HEK293 (cell line): Measurements from ENCODE around the gene PTGR1.

Experiments used
- CTCF ChIA-PET: fragments of 350-600 bp; formaldehyde crosslinking; extraction: SDS; loops from one replicate; lab custom pipeline; 2021; ENCODE audit warnings: antibody characterized with exemption; lab: Yijun Ruan, JAX
- POLR2A ChIA-PET: fragments of 300-600 bp; formaldehyde crosslinking; extraction: SDS; loops from one replicate; lab custom pipeline; 2020; ENCODE audit warnings: antibody characterized with exemption, inconsistent platforms; lab: Yijun Ruan, JAX
- H3K27ac ChIP-seq: fragments of 200-500 bp; sonication (Bioruptor generic); 2 replicates; pipeline ENCODE4 v1.5.1; 2014; ENCODE audit warnings: low read depth, low read length, control low read depth, inconsistent platforms; ENCODE audit errors: extremely low read depth
- H3K36me3 ChIP-seq, 2 experiments: fragments of 200-500 bp in 1 of 2; sonication (Bioruptor generic) in 1 of 2; 1 replicate in 1 of 2; 2 replicates in 1 of 2; pipeline ENCODE4 v1.5.1; 2014 to 2017; ENCODE audit warnings: inconsistent platforms in 2 of 2, low read length in 2 of 2; ENCODE audit not compliant: control insufficient read depth in 2 of 2, insufficient read depth in 1 of 2
- H3K4me1 ChIP-seq: fragments of 200-500 bp; sonication (Bioruptor generic); 2 replicates; pipeline ENCODE4 v1.5.1; 2014; ENCODE audit warnings: mild to moderate bottlenecking, low read length, inconsistent platforms; ENCODE audit not compliant: control insufficient read depth, insufficient read depth
- H3K4me3 ChIP-seq: 2 replicates; pipeline ENCODE4 v1.5.1; 2011; ENCODE audit warnings: low read depth, mild to moderate bottlenecking, control low read depth, low read length, moderate library complexity
- H3K9me3 ChIP-seq: fragments of 200-500 bp; sonication (Bioruptor generic); 2 replicates; pipeline ENCODE4 v1.5.1; 2014; ENCODE audit warnings: low read depth, low read length, inconsistent platforms; ENCODE audit not compliant: control insufficient read depth, insufficient read depth
- EGR2 ChIP-seq: fragments of 450-650 bp; formaldehyde crosslinking; IDR thresholded peaks from 2 replicates; pipeline ENCODE4 v1.5.1; 2016; ENCODE audit warnings: low read depth, missing biosample characterization, missing genetic modification characterization
- ELK4 ChIP-seq: IDR thresholded peaks from 2 replicates; pipeline ENCODE4 v1.6.1; 2011; ENCODE audit warnings: mild to moderate bottlenecking, low read depth, low read length, borderline replicate concordance
- KLF9 ChIP-seq: fragments of 450-650 bp; formaldehyde crosslinking; IDR thresholded peaks from 2 replicates; pipeline ENCODE4 v1.5.1; 2016; ENCODE audit warnings: missing biosample characterization, missing genetic modification characterization, low read depth
- PRDM10 ChIP-seq: fragments of 450-650 bp; formaldehyde crosslinking; IDR thresholded peaks from 2 replicates; pipeline ENCODE4 v1.5.1; 2016; ENCODE audit warnings: missing biosample characterization, missing genetic modification characterization
- SCRT1 ChIP-seq: fragments of 450-650 bp; formaldehyde crosslinking; IDR thresholded peaks from 2 replicates; pipeline ENCODE4 v1.5.1; 2016; ENCODE audit warnings: missing biosample characterization, missing genetic modification characterization, borderline replicate concordance
- TCF7L2 ChIP-seq: IDR thresholded peaks from 2 replicates; pipeline ENCODE4 v1.6.1; 2011; ENCODE audit warnings: low read depth, mild to moderate bottlenecking, inconsistent platforms, low read length, moderate library complexity, borderline replicate concordance
- ZBTB6 ChIP-seq: fragments of 450-650 bp; formaldehyde crosslinking; IDR thresholded peaks from 2 replicates; pipeline ENCODE4 v1.5.1; 2017; ENCODE audit warnings: missing biosample characterization, missing genetic modification characterization
- ZFP41 ChIP-seq: fragments of 450-650 bp; formaldehyde crosslinking; IDR thresholded peaks from 2 replicates; pipeline ENCODE4 v1.5.1; 2016; ENCODE audit warnings: missing biosample characterization, missing genetic modification characterization, borderline replicate concordance
- ZNF214 ChIP-seq: fragments of 450-650 bp; formaldehyde crosslinking; IDR thresholded peaks from 2 replicates; pipeline ENCODE4 v1.5.1; 2017; ENCODE audit warnings: missing biosample characterization, mild to moderate bottlenecking, missing genetic modification characterization, borderline replicate concordance
- ZNF654 ChIP-seq: fragments of 450-650 bp; formaldehyde crosslinking; IDR thresholded peaks from 2 replicates; pipeline ENCODE4 v1.5.1; 2016; ENCODE audit warnings: low read depth, missing biosample characterization, missing genetic modification characterization
- TF ChIP-seq, protein P1 (sequence below): fragments of 450-650 bp; formaldehyde crosslinking; IDR thresholded peaks from 2 replicates; pipeline ENCODE4 v1.5.1; 2016; ENCODE audit warnings: missing biosample characterization, missing genetic modification characterization
- TF ChIP-seq, protein P2 (sequence below): fragments of 450-650 bp; formaldehyde crosslinking; IDR thresholded peaks from 2 replicates; pipeline ENCODE4 v1.5.1; 2016; ENCODE audit warnings: missing biosample characterization, missing genetic modification characterization, borderline replicate concordance

Gene PTGR1

DNA sequence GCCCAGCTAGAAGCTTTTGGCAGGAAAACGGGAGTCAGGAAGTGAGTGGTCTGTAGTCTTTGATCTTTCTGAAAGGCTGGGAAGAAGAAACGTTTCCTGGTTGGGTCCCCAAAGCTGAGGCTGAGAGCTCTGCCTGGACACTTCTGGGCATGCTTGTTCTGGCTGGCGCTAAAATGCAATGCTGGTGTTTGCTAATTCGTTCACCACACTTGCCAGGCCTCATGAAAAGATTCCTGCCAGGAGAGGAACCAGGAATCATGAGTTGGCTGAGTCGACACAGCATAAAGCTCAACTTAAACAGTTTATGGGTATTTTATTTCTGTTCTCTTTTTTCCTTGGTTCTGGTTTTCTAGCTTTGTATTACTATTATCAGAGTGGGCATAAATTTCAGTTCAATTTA is 10.7 kb upstream of the PTGR1 start:
- POLR2A ChIA-PET, result interaction anchor here (1.7 kb wide), 1 partner anchor 21 kb away, joined by 5 read pairs; the partner anchor contains the start of gene DNAJC25
- no peaks in the 10 kb centered on the region for H3K4me1 ChIP-seq

More for the DNA sequence above, 10.7 kb upstream of the PTGR1 start:
- CTCF ChIA-PET, result interaction anchor here (0.7 to 0.9 kb wide), 2 partner anchors 12 to 89 kb away, joined by 3 read pairs; no protein-coding TSS in a partner anchor
- H3K27ac ChIP-seq, result no peak overlapping the region
- no peaks in the 10 kb centered on the region for H3K36me3 ChIP-seq
- no peaks in the 10 kb centered on the region for H3K9me3 ChIP-seq
- no peak for TF ChIP-seq TCF7L2
- TF ChIP-seq ZFP41 (tag by site-specific recombination), result no peak
- no peak for TF ChIP-seq KLF9 (tag by site-specific recombination)
- no peak for TF ChIP-seq ZNF214 (tag by site-specific recombination)
- no peak for TF ChIP-seq ELK4
- no peak for TF ChIP-seq EGR2 (tag by site-specific recombination)
- TF ChIP-seq SCRT1 (tag by site-specific recombination), result no peak
- TF ChIP-seq PRDM10 (tag by site-specific recombination), result no peak
- TF ChIP-seq, protein P1, sequence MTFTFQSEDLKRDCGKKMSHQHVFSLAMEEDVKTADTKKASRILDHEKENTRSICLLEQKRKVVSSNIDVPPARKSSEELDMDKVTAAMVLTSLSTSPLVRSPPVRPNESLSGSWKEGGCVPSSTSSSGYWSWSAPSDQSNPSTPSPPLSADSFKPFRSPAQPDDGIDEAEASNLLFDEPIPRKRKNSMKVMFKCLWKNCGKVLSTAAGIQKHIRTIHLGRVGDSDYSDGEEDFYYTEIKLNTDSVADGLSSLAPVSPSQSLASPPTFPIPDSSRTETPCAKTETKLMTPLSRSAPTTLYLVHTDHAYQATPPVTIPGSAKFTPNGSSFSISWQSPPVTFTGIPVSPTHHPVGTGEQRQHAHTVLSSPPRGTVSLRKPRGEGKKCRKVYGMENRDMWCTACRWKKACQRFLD, result no peak
- TF ChIP-seq, protein P2, sequence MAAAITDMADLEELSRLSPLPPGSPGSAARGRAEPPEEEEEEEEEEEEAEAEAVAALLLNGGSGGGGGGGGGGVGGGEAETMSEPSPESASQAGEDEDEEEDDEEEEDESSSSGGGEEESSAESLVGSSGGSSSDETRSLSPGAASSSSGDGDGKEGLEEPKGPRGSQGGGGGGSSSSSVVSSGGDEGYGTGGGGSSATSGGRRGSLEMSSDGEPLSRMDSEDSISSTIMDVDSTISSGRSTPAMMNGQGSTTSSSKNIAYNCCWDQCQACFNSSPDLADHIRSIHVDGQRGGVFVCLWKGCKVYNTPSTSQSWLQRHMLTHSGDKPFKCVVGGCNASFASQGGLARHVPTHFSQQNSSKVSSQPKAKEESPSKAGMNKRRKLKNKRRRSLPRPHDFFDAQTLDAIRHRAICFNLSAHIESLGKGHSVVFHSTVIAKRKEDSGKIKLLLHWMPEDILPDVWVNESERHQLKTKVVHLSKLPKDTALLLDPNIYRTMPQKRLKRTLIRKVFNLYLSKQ (tag by site-specific recombination), result no peak
- no peak for TF ChIP-seq ZNF654 (tag by site-specific recombination)
- no peak for TF ChIP-seq ZBTB6 (tag by site-specific recombination)
- H3K4me3 ChIP-seq, result no peak overlapping the region
